ENCODE data around the gene ZNF354C. TPM values are rescaled to one million over a fixed set of nuclear protein-coding genes. Genes with fewer than 3 reads are reported as not detected.
A peak's percentile ranks its signal among the peaks of the same experiment; 100 is the strongest.

ZNF354C gene
- total and polyA plus RNA-seq, 2 of the 13 experiments (the other 11 are each of a cell fraction or from before 2014, with no cell fraction given), result 0.02 TPM; not detected in 1

DNA sequence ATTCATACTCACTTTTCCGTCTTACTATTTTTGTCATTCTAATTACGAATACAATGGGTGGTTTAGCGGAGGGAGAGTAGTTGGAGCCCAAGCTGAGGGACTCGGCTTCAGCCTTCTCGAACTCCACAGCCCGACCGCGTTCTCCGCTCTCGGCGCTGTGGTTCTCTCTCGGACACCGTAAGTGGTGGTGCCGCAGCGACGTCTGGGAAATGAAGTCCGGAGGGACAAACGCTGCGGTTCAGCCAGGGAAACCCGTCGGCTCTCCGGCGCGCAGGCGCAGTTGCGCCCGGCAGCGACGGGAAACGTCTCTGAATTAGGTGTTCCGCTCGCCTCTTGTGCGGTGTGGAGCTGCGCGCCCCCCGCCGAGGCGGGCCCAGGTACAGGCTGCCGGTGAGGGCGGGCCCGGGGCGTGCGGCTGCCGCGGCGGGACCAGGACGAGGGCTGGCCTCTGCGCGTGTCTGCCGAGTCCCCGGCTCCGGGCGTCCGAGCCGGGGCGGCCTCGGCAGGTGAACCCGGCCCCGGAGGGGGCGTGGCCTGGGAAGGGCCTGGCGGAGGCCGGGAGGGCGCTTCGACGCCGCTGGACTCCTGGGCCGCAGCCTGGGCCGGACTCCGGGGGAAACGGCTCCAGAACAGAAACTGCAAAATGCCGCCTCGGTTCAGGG lies 36.5 kb upstream of the ZNF354C start, which contains the start of gene ZNF879 (continued):
- TF ChIP-seq, protein P1, sequence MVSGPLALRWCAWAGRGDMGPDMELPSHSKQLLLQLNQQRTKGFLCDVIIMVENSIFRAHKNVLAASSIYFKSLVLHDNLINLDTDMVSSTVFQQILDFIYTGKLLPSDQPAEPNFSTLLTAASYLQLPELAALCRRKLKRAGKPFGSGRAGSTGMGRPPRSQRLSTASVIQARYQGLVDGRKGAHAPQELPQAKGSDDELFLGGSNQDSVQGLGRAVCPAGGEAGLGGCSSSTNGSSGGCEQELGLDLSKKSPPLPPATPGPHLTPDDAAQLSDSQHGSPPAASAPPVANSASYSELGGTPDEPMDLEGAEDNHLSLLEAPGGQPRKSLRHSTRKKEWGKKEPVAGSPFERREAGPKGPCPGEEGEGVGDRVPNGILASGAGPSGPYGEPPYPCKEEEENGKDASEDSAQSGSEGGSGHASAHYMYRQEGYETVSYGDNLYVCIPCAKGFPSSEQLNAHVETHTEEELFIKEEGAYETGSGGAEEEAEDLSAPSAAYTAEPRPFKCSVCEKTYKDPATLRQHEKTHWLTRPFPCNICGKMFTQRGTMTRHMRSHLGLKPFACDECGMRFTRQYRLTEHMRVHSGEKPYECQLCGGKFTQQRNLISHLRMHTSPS (CRISPR knock-in tag; IDR thresholded peaks at IDR 0.05; ENCODE audit: low read depth), result no peak
- TF ChIP-seq SNAPC2 (CRISPR knock-in tag; IDR thresholded peaks at IDR 0.05), result no peak
- no peak for TF ChIP-seq ZNF430 (CRISPR knock-in tag; IDR thresholded peaks at IDR 0.05)
- TF ChIP-seq CBFB (CRISPR knock-in tag; IDR thresholded peaks at IDR 0.05), result peak; percentile 71; the same call in 1 of the 2 replicates
- TF ChIP-seq, protein P2, sequence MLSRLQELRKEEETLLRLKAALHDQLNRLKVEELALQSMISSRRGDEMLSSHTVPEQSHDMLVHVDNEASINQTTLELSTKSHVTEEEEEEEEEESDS (CRISPR knock-in tag; IDR thresholded peaks at IDR 0.05; ENCODE audit: borderline replicate concordance), result no peak
- TF ChIP-seq REL (CRISPR knock-in tag; conservative IDR thresholded peaks at IDR 0.05), result no peak
- TF ChIP-seq HNRNPH1 (optimal IDR thresholded peaks at IDR 0.05; ENCODE audit: low read depth, low read length), result no peak
- TF ChIP-seq JARID2 (CRISPR knock-in tag; IDR thresholded peaks at IDR 0.05; ENCODE audit: insufficient replicate concordance), result no peak
- no peak for TF ChIP-seq TSC22D2 (CRISPR knock-in tag; IDR thresholded peaks at IDR 0.05; ENCODE audit: borderline replicate concordance)
- TF ChIP-seq ZNF264 (CRISPR knock-in tag; IDR thresholded peaks at IDR 0.05), result no peak
- TF ChIP-seq NFIB (CRISPR knock-in tag; IDR thresholded peaks at IDR 0.05; ENCODE audit: borderline replicate concordance), result no peak
- TF ChIP-seq ZSCAN22 (CRISPR knock-in tag; IDR thresholded peaks at IDR 0.05), result no peak
- TF ChIP-seq EHMT2 (IDR thresholded peaks at IDR 0.05; ENCODE audit: borderline replicate concordance, low read depth, low read length), result no peak
- TF ChIP-seq, protein P3, sequence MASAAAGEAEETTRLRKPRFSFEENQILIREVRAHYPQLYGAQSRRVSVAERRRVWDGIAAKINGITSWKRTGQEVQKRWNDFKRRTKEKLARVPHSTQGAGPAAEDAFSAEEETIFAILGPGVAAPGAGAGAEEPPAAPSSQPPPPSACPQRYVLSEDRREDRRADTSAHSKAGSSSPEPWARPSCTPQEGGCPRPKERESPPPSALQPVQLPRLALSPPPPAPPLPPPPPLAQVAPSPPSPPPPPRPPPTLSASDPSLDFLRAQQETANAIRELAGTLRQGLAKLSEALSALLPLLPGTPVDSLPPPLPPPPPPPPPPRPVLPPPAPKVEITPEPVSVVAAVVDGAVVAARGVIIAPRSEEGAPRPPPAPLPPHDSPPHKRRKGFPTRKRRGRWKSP (CRISPR knock-in tag; IDR thresholded peaks at IDR 0.05), result peak; percentile 37; the same call in 1 of the 2 replicates
- no peak for TF ChIP-seq ZNF629 (CRISPR knock-in tag; conservative IDR thresholded peaks at IDR 0.05)
- 0 out of 2 replicates have a peak, but pooled peaks have one; percentile 22 for TF ChIP-seq MAZ (IDR thresholded peaks at IDR 0.05; ENCODE audit: borderline replicate concordance, low read depth, low read length)
- TF ChIP-seq MAZ (CRISPR knock-in tag; IDR thresholded peaks at IDR 0.05; ENCODE audit: low read depth), result no peak
- TF ChIP-seq, protein P4, sequence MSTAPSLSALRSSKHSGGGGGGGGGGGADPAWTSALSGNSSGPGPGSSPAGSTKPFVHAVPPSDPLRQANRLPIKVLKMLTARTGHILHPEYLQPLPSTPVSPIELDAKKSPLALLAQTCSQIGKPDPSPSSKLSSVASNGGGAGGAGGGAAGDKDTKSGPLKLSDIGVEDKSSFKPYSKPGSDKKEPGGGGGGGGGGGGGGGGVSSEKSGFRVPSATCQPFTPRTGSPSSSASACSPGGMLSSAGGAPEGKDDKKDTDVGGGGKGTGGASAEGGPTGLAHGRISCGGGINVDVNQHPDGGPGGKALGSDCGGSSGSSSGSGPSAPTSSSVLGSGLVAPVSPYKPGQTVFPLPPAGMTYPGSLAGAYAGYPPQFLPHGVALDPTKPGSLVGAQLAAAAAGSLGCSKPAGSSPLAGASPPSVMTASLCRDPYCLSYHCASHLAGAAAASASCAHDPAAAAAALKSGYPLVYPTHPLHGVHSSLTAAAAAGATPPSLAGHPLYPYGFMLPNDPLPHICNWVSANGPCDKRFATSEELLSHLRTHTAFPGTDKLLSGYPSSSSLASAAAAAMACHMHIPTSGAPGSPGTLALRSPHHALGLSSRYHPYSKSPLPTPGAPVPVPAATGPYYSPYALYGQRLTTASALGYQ (CRISPR knock-in tag; IDR thresholded peaks at IDR 0.05), result no peak
- no peak for TF ChIP-seq ZNF772 (CRISPR knock-in tag; IDR thresholded peaks at IDR 0.05)
- TF ChIP-seq, protein P5, sequence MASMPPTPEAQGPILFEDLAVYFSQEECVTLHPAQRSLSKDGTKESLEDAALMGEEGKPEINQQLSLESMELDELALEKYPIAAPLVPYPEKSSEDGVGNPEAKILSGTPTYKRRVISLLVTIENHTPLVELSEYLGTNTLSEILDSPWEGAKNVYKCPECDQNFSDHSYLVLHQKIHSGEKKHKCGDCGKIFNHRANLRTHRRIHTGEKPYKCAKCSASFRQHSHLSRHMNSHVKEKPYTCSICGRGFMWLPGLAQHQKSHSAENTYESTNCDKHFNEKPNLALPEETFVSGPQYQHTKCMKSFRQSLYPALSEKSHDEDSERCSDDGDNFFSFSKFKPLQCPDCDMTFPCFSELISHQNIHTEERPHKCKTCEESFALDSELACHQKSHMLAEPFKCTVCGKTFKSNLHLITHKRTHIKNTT (CRISPR knock-in tag; IDR thresholded peaks at IDR 0.05), result no peak
- TF ChIP-seq RFX1 (IDR thresholded peaks at IDR 0.05), result no peak
- TF ChIP-seq, protein P6, sequence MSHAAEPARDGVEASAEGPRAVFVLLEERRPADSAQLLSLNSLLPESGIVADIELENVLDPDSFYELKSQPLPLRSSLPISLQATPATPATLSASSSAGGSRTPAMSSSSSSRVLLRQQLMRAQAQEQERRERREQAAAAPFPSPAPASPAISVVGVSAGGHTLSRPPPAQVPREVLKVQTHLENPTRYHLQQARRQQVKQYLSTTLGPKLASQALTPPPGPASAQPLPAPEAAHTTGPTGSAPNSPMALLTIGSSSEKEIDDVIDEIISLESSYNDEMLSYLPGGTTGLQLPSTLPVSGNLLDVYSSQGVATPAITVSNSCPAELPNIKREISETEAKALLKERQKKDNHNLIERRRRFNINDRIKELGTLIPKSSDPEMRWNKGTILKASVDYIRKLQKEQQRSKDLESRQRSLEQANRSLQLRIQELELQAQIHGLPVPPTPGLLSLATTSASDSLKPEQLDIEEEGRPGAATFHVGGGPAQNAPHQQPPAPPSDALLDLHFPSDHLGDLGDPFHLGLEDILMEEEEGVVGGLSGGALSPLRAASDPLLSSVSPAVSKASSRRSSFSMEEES (CRISPR knock-in tag; IDR thresholded peaks at IDR 0.05), result no peak
- no peak for TF ChIP-seq ZNF737 (CRISPR knock-in tag; IDR thresholded peaks at IDR 0.05; ENCODE audit: borderline replicate concordance)

Measured in HepG2 (cell line).